NCI-H2171 treated with DMSO at 0.1 percent for 48 hours (cell line): ENCODE results near the gene LSMEM2.

ENCODE experiments used
- DNase-seq: peaks from one replicate; lab custom pipeline; 2025; lab: John Stamatoyannopoulos, UW

Gene LSMEM2

DNA sequence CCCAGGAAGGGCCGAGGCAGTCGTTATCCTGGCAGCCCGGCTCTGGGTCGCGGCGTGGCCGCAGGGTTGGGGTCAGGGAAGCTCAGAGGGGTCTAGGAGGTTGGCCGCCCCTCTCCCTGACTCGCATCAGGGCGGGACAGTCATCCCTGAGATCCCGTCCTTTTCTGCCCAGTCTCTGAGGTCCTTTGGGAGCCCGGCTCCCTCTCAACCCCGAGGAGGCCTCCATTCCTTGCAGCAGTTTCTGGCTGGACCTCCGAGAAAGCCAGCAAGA, 43.2 kb downstream of the LSMEM2 start:
- no peak for DNase-seq

DNA sequence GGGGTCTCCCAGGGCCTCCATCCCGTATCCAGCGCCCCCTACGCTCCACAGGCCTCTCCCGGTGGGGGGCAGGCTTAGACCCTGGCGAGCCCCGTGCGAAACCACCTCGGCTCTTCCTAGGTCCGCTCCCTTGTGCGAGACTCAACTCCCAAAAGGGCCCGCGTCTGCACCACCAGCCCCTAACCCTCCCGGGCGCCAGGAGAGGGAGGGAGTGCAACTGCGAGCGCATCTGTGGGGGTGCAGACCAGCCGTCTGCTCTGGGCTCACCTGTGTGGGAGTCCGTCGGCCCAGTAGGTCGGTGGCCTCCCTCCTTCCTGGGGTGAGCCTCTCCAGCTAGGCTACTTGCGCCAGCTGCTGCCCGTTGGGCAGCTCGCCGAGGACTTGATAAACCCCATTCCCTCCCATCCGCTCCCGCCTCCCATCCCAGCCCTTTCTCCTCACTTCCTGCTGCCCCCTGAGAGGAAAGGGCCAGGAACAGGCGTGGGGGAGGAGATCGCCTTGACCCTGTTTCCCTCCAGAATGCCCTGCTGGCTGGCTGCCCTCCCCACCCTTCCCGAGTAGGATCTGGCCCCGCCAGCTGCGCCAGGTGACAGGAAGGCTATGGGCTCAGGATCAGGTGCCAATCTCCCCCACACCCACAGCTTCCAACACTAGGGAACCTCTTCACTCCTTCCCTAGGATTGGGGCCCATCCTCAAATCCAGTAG, 43.7 kb downstream of the LSMEM2 start, which contains the start of gene HYAL2:
TSS of gene HYAL2 (minus strand) at position 360 of the 706 bp plus-strand sequence. CDS start 2,256 bp downstream, outside the sequence.
- no peak for DNase-seq

DNA sequence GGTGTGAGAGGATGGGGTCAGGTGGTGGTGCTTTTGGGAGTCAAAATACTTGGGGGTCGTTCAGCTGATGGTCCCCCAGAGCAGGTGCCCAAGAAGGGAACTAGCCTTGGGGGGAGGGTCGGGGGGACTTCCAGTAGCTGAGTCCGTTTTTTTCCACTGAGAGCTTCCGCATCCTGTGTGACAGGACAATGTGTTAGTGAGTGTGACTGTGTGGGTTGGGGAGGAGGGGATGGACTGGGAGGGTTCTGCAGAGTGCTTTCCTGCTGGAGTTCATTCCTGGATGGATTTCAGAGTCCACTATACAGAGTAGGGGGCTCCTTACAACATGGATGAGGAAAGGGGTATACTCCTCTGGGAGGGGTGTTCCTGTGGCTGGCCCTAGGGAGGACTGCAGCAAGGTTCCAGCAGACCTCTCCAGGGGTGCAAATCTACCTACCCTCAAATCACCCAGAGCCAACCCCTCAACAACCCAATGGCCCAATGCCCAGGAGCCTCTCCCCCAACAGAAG, 44.3 kb downstream of the LSMEM2 start:
- no peak for DNase-seq

DNA sequence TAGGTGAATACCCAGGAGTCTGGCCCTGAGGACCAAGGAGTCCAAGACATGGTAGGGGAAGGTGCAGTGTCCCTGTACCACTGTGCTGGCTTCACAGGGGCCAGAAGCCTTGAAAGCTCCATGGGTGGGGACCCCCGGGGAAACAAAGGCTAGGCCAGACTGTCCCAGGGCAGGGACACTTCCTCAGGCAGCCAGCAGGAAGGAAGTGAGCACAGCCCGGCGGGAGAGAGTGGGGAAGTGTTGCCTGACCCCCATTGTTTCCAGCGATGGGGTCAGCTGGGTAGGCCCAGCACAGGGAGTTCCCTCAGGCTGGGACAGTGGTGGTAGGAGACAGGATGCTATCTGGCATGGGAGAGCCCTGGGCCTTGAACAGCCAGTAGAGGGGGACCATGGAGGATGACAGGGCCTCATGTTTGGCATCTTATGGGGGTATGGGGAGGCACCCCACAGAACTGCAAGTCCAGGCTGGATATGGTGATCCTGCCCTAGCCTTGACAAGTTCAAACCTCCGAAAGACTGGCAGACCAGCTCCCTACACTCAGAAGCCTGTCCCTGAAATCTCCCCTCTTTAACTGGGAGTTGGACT, 44.8 kb downstream of the LSMEM2 start:
- DNase-seq: no peak

DNA sequence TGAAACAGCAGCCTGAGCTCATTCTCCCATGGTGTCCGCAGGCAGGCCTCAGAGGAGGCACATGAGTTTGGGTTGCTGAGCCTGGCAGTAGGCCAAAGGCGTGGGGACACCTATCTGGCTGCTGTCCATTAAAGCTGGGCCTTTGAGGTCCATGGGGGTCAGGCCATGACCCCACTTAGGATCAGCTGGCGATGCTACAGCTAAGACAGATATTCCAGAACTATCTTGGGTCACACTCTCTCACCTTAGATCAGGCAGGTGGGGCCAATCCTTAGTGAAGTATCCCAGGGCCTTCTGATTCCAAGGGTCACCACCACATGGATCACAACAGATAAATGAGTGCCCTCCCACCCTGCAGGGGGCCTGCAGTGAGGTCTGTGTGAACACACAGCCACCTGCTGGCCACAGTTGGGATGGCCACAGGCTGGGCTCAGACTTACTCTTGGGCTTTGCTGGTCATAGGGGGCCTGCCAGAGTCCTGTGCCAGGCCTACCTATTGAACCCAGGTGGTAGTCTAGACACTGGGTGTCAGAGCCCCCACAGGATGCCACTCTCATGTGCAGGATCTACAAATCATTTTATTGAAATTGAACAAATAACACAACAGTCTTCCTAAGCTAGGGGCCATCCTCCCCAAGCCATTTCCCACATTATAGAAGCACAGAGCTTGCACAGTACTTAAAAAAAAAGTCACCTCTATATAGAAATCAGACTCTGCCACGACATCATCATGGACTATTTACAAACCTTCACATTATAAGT, 45.6 kb downstream of the LSMEM2 start:
- peak; percentile 39 for DNase-seq

DNA sequence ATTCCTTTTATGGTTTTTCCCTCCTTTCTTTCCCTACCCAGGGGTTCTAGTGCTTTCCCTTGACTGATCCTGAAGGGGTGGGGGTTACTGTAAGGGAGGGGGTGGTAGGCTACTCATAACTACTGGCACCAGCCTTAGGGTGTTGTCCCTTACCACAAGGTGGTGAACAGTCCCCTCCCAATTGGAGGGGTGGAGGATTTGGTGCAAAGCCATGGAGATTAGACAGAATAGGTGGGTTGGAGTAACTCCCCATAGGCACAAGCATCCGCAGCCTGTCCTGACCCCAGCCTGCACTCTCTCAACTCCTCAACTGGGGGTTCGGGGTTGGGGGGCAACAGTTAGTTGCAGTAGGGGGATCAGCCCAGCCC, 46.2 kb downstream of the LSMEM2 start:
- no peak for DNase-seq

DNA sequence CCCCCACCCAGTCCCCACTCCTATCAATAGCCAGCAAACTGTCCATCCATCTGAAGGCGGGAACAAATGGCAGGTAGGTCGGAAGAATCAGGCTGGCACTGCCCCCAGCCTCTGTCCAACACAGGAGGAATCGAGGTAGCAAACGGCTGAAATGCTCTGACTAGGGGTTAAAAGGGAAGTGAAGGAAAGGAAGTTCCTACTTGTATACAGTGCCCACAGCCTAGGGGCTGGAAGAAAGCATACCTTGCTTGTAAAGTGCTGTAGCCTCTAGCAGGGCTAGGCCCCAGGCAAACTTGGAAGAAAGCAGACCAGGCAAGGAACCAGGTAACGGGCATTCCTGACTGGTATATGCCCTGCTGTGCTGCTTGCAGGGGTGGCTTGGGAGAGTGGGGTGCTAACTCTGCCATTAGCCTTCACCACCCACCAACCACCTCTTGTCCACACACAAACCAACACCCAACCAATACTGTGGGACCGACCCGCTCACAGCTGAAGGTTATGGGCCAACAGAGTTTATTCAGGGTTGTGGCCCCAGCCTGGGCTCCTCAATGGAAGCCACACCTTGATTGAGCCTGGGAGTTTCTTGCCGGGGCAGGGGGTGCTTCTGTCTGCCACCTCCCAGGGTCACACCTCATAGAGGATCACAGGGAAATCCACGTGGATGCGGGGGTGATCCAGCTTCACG, 46.8 kb downstream of the LSMEM2 start:
- DNase-seq: no peak

DNA sequence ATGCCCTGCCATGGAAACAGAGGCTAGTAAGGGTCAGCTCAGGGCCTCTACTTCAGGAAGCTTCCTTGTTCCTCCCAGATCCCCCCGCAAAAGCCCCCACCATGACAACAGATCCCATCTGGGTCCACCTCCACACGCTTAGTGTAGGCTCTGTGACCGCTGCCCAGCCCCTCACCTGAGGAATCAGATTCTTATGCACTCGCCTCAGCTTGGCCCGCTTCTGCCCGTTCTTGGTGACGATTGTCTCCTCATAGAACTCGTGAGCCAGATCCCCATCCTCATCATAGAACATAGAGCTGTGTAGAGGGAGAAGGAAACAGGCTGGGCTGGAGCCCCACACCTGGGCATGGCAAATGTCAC, 47.3 kb downstream of the LSMEM2 start:
- no peak for DNase-seq

DNA sequence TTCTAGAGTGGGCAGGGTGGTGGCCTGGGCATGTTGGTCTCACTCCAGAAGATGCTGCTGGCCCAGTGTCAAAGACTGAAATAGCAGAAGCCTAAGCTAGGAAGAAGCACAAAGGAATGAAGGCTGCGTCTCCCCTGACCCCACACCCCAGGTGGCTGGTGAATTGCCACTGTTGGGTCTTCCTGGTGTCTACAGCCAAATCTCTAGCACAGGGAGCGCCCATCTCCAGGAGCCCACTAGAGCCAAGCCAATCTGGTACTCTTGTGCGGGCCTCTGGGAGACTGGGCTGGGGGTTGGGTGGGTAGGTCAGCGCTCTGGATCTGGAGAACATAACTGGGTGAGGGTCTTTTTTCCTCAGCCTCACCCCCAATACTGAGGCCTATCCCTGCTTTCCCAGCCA, 48.2 kb downstream of the LSMEM2 start:
- DNase-seq: no peak

DNA sequence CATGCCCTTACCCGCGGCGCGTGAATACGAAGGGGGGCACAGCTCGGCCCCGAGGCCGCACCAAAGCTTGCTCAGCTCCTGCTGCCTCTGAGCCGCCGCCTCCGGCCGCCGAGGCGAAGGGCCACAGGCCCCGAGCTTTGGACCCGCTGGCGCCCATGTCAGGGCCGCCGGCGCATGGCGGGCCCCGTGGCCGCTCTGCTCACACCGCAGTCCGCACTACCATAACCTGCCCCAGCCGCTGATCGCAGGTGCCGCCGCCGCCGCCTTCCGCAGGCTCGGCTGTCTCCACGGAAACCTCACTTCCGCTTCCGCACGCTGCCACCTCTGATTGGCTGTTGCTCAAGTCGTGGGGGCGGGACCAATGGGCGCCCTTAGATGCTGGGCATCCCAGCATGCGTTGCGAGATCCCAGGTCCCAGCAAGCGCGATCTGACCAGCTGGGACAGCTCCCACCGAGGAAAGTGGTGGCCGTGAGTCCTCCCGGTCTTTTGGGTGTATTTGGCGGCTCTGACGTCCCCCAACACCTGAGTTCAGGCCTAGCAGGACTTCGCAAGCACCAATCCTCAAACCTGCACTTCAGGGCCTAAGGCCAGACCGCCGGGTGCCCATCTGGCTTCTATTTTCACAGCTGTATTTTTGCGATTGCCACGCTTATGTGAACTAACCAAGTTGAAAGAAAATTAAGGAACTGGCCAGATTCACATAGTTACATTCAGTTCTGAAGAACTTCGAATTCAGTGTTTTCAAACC, 49.2 kb downstream of the LSMEM2 start, which contains the start of gene TUSC2:
TSS of gene TUSC2 (minus strand) at position 281 of the 749 bp plus-strand sequence. CDS start at position 157, 124 bp downstream.
- DNase-seq: peak; percentile 85

DNA sequence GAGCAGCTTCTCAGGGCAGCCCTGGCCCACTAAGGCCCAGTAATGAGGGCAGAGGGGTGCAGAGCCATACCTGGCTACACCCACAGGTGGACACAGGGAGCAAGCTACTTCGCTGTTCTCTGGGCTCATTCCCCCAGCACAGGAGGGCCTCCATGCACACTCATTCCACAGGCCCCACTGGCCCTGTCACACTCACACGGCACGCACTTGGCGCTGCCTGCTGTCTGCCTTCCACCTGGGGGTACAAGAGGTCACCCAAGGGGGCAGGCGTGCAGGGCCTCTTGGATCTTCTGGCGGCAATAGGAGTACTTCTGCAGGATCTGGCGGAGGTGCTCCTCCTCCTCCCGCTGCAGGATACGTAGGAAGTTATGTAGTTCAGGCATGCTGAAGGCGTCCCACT, 51.4 kb downstream of the LSMEM2 start:
- no peak for DNase-seq

DNA sequence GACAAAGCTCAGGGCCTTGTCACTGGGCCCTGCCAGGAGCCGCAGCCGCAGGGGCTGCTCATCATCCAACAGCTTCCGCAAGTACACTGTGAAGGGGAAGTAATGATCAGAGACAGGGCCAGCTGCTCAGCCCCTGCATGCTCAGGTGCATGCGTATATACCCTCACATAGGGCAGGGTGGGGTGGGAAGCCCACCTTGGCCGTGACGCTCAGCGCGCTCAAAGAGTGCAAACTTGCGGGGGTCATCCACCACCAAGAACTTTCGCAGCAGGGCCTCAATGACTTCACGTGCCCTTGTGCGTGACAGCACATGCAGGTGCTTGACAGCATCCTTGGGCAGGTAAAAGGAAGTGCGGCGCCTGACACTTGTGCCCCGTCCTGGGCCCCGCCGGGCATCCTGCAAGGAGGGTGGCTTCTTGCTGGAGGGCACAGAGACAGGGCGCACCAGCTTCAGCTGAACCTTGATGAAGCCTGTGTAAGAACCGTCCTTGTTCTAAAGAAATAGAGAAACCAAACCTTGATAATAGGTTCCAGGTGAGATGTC, 52.5 kb downstream of the LSMEM2 start:
- DNase-seq: no peak

DNA sequence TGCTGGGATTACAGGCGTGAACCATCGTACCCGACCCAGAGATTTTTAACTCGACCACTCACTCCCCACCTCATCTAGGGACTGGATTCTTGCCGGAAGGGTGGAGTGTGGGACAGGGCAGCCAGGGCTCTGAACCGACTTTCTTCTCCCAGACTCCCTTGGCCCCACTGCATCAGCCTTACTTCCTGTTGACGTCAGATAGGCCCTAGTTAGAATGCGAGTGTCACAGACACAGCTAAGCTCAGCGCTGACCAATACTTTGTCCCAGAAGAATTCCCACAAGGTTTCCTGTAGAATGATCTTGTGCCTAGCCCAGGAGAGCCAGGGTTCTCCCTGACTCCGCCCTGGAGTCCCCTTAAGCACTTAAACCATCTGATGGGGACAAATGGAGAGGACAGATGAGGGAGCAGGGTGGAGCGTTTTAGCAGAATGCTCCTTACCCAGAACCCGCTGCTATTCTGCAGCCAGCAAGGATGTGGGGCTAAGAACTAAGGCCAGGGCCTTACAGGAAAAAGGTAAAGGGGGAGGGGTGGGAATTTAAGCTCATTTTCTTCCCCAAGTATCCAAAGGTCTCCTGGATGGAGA, 54.9 kb downstream of the LSMEM2 start:
- no peak for DNase-seq

DNA sequence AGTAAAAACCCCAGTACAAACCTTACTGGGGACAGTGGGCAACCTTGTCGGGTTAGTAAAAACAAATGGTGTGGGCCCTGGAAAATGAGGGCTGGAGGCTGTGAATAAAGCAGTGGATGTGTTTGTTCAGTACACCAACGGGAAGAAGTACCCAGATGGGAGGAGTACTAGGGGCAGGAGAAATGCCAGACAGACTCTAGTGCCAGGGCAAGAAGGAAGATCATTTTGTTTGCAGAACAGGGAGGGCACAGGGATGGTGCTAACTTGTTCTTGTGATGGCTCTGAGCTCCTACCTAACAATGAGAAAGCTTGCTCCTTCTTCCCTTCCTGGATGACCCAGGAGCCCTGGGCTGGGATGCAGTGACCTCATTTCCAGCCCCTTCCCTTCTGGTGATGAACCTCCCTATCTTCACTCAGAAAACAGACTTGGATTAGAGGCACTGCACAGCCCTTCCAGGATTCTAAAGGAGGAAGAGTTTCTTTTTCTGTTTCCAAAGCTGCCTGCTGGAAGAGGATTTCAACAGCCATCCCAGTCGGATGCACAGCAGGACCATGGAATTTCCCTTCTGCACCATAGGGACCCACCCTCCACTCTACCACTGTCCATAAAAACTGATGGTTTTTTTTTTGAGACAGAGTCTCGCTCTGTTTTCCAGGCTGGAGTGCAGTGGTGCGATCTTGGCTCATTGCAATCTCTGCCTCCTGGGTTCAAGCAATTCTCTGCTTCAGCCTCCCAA, 55.6 kb downstream of the LSMEM2 start:
- no peak for DNase-seq

DNA sequence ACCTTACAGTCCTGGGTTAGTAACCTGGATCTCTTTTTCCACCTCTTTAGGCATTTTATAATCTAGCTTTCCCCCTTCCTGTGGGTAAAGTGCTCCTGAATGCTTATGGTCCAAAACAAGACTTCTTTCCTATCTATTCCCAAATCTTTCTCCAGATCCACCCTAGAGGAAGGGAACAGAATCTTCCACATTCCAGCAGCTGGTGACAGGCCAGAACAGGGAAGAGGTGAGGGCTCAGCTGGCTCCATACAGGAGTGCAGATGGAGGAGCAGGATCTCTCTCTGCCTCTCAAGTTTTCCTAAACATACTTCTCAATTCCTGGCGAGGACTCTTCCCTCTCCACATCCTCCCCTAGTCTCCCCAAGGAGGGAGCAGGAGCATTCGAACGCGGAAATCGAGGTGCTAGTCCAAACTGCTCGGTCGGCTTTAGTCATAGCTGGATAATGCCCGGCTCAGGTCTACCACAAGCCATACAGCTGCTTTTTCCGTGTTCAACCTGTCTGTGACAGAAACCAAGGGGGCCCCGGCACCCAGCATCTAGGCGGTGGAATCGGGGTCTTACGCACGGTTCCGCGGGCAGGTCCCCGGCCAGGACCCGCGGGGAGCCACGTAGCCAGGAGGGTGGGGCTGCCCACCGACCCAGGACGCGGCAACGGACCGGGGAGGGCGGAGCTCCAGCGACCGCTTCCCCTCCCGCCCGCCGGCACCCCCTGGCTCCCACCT, 57.7 kb downstream of the LSMEM2 start:
- DNase-seq: peak; percentile 6

DNA sequence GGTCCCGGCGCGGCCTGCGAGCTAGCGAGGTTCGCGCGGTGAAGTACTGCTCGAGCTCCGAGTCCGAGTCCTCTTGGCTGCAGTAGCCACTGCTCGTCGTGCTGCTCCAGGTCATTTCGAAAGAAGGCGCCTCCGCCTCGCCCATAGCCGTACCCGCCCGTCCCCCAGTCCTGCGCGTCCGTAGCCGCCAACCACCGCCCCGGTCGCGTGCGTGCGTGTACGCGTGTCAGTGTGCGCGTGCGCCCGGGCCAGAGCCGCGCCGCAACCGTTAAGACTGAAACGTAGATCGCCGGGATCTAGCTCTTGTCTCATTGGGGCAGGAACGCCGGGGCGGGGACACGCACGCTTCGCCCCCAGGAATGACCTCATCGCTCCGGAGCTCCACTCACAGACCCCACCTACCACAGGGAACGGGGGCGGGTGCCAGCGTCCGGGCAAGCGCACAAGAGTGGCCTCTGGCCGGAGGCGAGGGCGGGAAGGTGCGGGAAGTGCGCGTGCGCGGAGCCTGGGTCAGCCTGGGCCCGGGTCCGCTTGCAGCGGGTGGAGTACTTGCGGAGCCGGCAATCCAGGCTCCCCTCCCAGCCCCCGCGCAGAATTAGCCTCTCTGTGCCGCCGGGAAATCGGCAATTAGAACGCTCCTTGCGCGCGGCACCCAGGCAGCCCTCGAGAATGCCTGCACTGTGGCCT, 58.4 kb downstream of the LSMEM2 start:
- DNase-seq: peak; percentile 92
